Measurements from ENCODE around the gene PCP4L1.
A peak's percentile ranks its signal among the peaks of the same experiment; 100 is the strongest.
"Not testable (repeated sequence)": the region's sequence is repeated elsewhere in the genome, so short reads cannot be mapped to it uniquely, and the experiment has no call there.

PCP4L1 gene

GRCh38 chr1:161258439-161259344 lies at the start of gene PCP4L1:
PCP4L1 (plus strand) TSS chr1:161258745; CDS start chr1:161258975, 230 bp downstream.
- DNase-seq (ENCODE audit: low spot score): peak; percentile 85

GRCh38 chr1:161209790-161210409 lies 48.6 kb upstream of the PCP4L1 start:
- no peak for DNase-seq (ENCODE audit: low spot score)

- no peak for DNase-seq (ENCODE audit: low spot score)
Measured at GRCh38 chr1:161214369-161214768, 44.2 kb upstream of the PCP4L1 start.

- no peak for DNase-seq (ENCODE audit: low spot score)
Measured at GRCh38 chr1:161215076-161215475, 43.5 kb upstream of the PCP4L1 start, which contains the start of gene FCER1G. FCER1G (plus strand) TSS chr1:161215295; CDS start chr1:161215322, 27 bp downstream.

- no peak for DNase-seq (ENCODE audit: low spot score)
Measured at GRCh38 chr1:161216945-161217712, 41.4 kb upstream of the PCP4L1 start.

GRCh38 chr1:161217831-161218230 lies 40.7 kb upstream of the PCP4L1 start:
- no peak for DNase-seq (ENCODE audit: low spot score)

GRCh38 chr1:161218301-161219077 lies 40.1 kb upstream of the PCP4L1 start:
- DNase-seq (ENCODE audit: low spot score): no peak

- DNase-seq (ENCODE audit: low spot score): no peak
Measured at GRCh38 chr1:161219078-161219892, 39.3 kb upstream of the PCP4L1 start.

GRCh38 chr1:161220002-161220401 lies 38.5 kb upstream of the PCP4L1 start:
- DNase-seq (ENCODE audit: low spot score): no peak

GRCh38 chr1:161222175-161223019 lies 36.1 kb upstream of the PCP4L1 start:
- DNase-seq (ENCODE audit: low spot score): no peak

- DNase-seq (ENCODE audit: low spot score): no peak
Measured at GRCh38 chr1:161223805-161224694, 34.5 kb upstream of the PCP4L1 start.

- not testable (repeated sequence) for DNase-seq (ENCODE audit: low spot score)
Measured at GRCh38 chr1:161224695-161225087, 33.9 kb upstream of the PCP4L1 start.

GRCh38 chr1:161225178-161225533 lies 33.4 kb upstream of the PCP4L1 start:
- no peak for DNase-seq (ENCODE audit: low spot score)

- DNase-seq (ENCODE audit: low spot score): peak; percentile 98
Measured at GRCh38 chr1:161225534-161226319, 32.8 kb upstream of the PCP4L1 start, which contains the start of gene TOMM40L. TOMM40L (plus strand) TSS chr1:161226060; CDS start chr1:161226490, 430 bp downstream.

- DNase-seq (ENCODE audit: low spot score): no peak
Measured at GRCh38 chr1:161226320-161226711, 32.2 kb upstream of the PCP4L1 start.

- no peak for DNase-seq (ENCODE audit: low spot score)
Measured at GRCh38 chr1:161226759-161227158, 31.8 kb upstream of the PCP4L1 start.

- DNase-seq (ENCODE audit: low spot score): peak; percentile 80
Measured at GRCh38 chr1:161227196-161227871, 31.2 kb upstream of the PCP4L1 start.
